Measurements from ENCODE around the gene BTG2.

GRCh38 chr1:203287898-203288297 lies 17.4 kb upstream of the BTG2 start:
- TF ChIP-seq CTCF (IDR thresholded peaks at IDR 0.05) (no peak), POLR2A (IDR thresholded peaks at IDR 0.05) (no peak)
